OCI-LY7 (cell line): ENCODE measurements around the gene LRRC39. TPM values are rescaled to one million over a fixed set of nuclear protein-coding genes. Genes with fewer than 3 reads are reported as not detected.
A peak's percentile ranks its signal among the peaks of the same experiment; 100 is the strongest.

Experiments
- Bru-seq: library from RNA; stranded (reverse); fragments of 400-500 nt; gene quantifications from one replicate; lab custom pipeline; 2021; lab: Mats Ljungman, UMichigan
- BruChase-seq, 2 experiments: library from RNA; stranded (reverse); fragments of 400-500 nt; gene quantifications; one replicate each; lab custom pipeline; 2021; lab: Mats Ljungman, UMichigan
- BruUV-seq: library from RNA; stranded (reverse); fragments of 400-500 nt; replicated peaks from 2 replicates; lab custom pipeline; 2021; lab: Mats Ljungman, UMichigan
- CTCF ChIA-PET: fragments of 300-600 bp; sonication (Branson Sonifier 250); formaldehyde crosslinking; loops from one replicate; lab custom pipeline; 2022; ENCODE audit warnings: antibody characterized with exemption; ENCODE audit not compliant: unreplicated experiment; lab: Charles Lee
- POLR2A ChIA-PET: fragments of 300-600 bp; sonication (Branson Sonifier 250); formaldehyde crosslinking; loops from one replicate; lab custom pipeline; 2022; ENCODE audit warnings: antibody characterized with exemption; lab: Charles Lee
- DNase-seq: peaks from one replicate; pipeline ENCODE4 v3.0.0-alpha.2; 2015; ENCODE audit warnings: low spot score
- H2AFZ ChIP-seq: fragments of 200-600 bp; sonication (generic), shearing (Covaris generic); 2 replicates; pipeline ENCODE4 v1.6.1; 2014; ENCODE audit warnings: mild to moderate bottlenecking, antibody characterized with exemption, low read length, moderate library complexity
- H3K27ac ChIP-seq: fragments of 200-600 bp; sonication (generic); 2 replicates; pipeline ENCODE4 v1.5.1; 2014; ENCODE audit warnings: mixed run types, low read depth, mild to moderate bottlenecking, moderate library complexity, low read length, inconsistent platforms; ENCODE audit not compliant: poor library complexity, severe bottlenecking
- H3K36me3 ChIP-seq: fragments of 200-600 bp; sonication (generic); 2 replicates; pipeline ENCODE4 v1.6.1; 2014; ENCODE audit warnings: mild to moderate bottlenecking, antibody characterized with exemption, low read length, moderate library complexity, mixed read lengths; ENCODE audit not compliant: insufficient read depth
- H3K4me1 ChIP-seq: fragments of 200-600 bp; sonication (generic); 2 replicates; pipeline ENCODE4 v1.5.1; 2014; ENCODE audit warnings: mild to moderate bottlenecking, low read length; ENCODE audit not compliant: insufficient read depth, poor library complexity, severe bottlenecking
- H3K4me2 ChIP-seq: fragments of 200-600 bp; sonication (generic); 2 replicates; pipeline ENCODE4 v1.6.1; 2014; ENCODE audit warnings: mild to moderate bottlenecking, low read length
- H3K4me3 ChIP-seq: fragments of 200-600 bp; sonication (generic); 2 replicates; pipeline ENCODE4 v1.5.1; 2014; ENCODE audit warnings: mild to moderate bottlenecking, low read depth, low read length; ENCODE audit not compliant: poor library complexity, severe bottlenecking
- H3K79me2 ChIP-seq: fragments of 200-600 bp; sonication (generic); 2 replicates; pipeline ENCODE4 v1.6.1; 2016; ENCODE audit warnings: low read depth, mild to moderate bottlenecking, low read length, moderate library complexity, mixed read lengths; ENCODE audit not compliant: insufficient read depth
- H3K9me2 ChIP-seq: fragments of 200-600 bp; sonication (generic); 2 replicates; pipeline ENCODE4 v1.6.1; 2016; ENCODE audit warnings: mild to moderate bottlenecking, low read length, mixed read lengths; ENCODE audit not compliant: insufficient read depth
- H3K9me3 ChIP-seq: fragments of 200-600 bp; sonication (generic); 2 replicates; pipeline ENCODE4 v1.6.1; 2014; ENCODE audit warnings: mild to moderate bottlenecking, mixed run types, low read length, mixed read lengths
- H4K20me1 ChIP-seq: fragments of 200-600 bp; sonication (generic); 2 replicates; pipeline ENCODE4 v1.6.1; 2014; ENCODE audit warnings: mild to moderate bottlenecking, antibody characterized with exemption, low read length, moderate library complexity, mixed read lengths; ENCODE audit not compliant: insufficient read depth
- EZH2phosphoT487 ChIP-seq: fragments of 200-600 bp; sonication (generic); IDR thresholded peaks from 2 replicates; pipeline ENCODE4 v1.6.1; 2018; ENCODE audit warnings: low read depth, borderline replicate concordance, mild to moderate bottlenecking, mixed run types, antibody characterized with exemption, low read length, moderate library complexity, mixed read lengths
- intact Hi-C: fragments of 100-400 bp; cut with micrococcal nuclease; formaldehyde crosslinking; loops from one replicate; pipeline ENCODE4 v1.10.0; 2022; ENCODE audit not compliant: unreplicated experiment
- long read RNA-seq: library from polyadenylated mRNA; stranded (forward); transcript quantifications from one replicate; pipeline ENCODE4 v2.0.0, GENCODE V29; 2022
- total RNA-seq, 2 experiments: library from RNA; depleted of rRNA in 1 of 2; stranded (reverse); fragments of >200 nt in 1 of 2; shearing (Covaris generic) in 1 of 2; gene quantifications; 2 replicates each; pipeline ENCODE4 v1.2.3, GENCODE V29; 2014 to 2022
- TF ChIP-seq, protein P1 (sequence below): fragments of 200-600 bp; sonication (generic); conservative IDR thresholded peaks from 2 replicates; pipeline ENCODE4 v1.5.1; 2014; ENCODE audit warnings: mild to moderate bottlenecking, antibody characterized with exemption, low read length, moderate library complexity, mixed read lengths

The LRRC39 gene
- total RNA-seq (2014; rRNA removed; shearing (Covaris generic)) = 0.51 and 1.5 TPM in 2 replicates
- 0.96 and 1.8 TPM in 2 replicates for total RNA-seq (2022)
- percentile 43 among the genes with signal in this experiment for Bru-seq, nascent RNA
- BruChase-seq, experiment 1, labeled RNA remaining after a 6-hour chase = percentile 41 among the genes with signal in this experiment
- BruChase-seq, experiment 2, labeled RNA remaining after a 2-hour chase = percentile 48 among the genes with signal in this experiment
- long read RNA-seq, partial matches to known transcripts = 1 of 3 reads
- long read RNA-seq, other reads (novel, unspliced or antisense) = 2 of 3 reads

DNA sequence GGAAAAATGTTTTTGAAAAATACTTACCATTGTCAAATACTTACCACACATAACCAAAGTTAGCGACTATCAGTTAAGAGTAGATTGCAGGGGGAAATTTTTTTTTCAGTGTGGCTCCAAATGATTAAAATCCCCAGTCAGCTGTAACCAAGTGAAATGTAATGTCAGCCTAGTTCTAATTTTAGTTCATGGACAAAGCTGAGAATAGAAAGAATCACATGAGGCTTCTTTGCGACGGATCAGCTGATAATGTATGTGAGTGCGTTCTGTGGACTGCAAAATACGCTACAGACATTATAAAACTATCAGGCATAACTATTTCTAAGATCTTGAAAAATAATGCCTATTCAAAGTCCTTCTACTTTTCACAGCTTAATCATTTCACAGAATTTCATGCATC is at the start of gene LRRC39:
Gene LRRC39, minus strand, starts transcription at position 166 of the 400 bp plus-strand sequence. CDS start 9,740 bp downstream, outside the sequence.
- Histone ChIP-seq H4K20me1 (no peaks in the 10 kb centered on the region), H3K4me1 (no peaks in the 10 kb centered on the region), H3K4me3 (no peak within 1 kb of the TSS), H2AFZ (no peak within 1 kb of the TSS), H3K4me2 (no peak within 1 kb of the TSS), H3K79me2 (no peaks in the 10 kb centered on the region), H3K9me2 (no peaks in the 10 kb centered on the region), H3K9me3 (no peaks in the 10 kb centered on the region), H3K36me3 (no peaks in the 10 kb centered on the region), H3K27ac (no peak within 1 kb of the TSS)
- ChIA-PET POLR2A (no interaction called here), CTCF (no interaction called here)
- TF ChIP-seq, protein P1, sequence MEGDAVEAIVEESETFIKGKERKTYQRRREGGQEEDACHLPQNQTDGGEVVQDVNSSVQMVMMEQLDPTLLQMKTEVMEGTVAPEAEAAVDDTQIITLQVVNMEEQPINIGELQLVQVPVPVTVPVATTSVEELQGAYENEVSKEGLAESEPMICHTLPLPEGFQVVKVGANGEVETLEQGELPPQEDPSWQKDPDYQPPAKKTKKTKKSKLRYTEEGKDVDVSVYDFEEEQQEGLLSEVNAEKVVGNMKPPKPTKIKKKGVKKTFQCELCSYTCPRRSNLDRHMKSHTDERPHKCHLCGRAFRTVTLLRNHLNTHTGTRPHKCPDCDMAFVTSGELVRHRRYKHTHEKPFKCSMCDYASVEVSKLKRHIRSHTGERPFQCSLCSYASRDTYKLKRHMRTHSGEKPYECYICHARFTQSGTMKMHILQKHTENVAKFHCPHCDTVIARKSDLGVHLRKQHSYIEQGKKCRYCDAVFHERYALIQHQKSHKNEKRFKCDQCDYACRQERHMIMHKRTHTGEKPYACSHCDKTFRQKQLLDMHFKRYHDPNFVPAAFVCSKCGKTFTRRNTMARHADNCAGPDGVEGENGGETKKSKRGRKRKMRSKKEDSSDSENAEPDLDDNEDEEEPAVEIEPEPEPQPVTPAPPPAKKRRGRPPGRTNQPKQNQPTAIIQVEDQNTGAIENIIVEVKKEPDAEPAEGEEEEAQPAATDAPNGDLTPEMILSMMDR = no peak
- no peak for TF ChIP-seq EZH2phosphoT487
- BruUV-seq = no TSS peak
- intact Hi-C loops = no loop called here
- no peak for DNase-seq

DNA sequence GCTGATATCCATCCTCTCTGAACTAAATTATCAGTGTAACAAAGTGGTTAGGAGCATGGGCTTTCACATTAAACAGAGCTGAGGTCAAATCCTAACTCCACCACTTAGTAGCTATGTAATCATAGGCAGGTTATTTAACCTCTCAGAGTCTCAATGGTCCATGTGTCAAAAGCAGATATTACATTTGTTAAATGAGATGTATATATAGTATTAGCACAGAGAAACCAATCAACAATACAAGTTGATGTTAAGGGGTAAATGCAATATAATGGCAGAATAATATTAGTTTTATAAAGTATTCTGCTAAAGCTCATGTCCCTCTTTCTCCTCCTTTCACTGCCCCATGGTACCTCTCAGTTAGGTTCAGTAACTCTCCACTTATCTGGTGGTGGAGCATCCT is 44.4 kb upstream of the LRRC39 start:
- BruUV-seq = no TSS peak
- TF ChIP-seq EZH2phosphoT487 = no peak
- TF ChIP-seq, protein P1 = no peak
- Histone ChIP-seq H3K9me3 (no peaks in the 10 kb centered on the region), H3K9me2 (no peaks in the 10 kb centered on the region), H3K4me2 (no peak overlapping the region), H4K20me1 (no peaks in the 10 kb centered on the region), H2AFZ (no peak overlapping the region), H3K79me2 (no peaks in the 10 kb centered on the region), H3K4me1 (no peaks in the 10 kb centered on the region), H3K36me3 (peaks cover 36% of the 10 kb centered on the region), H3K4me3 (no peak overlapping the region), H3K27ac (no peak overlapping the region)
- ChIA-PET POLR2A (interaction anchor here (0.9 to 1.8 kb wide), 4 partner anchors 10 to 89 kb away, joined by 3 to 5 read pairs (median 3); partner anchors contain the start of genes SASS6 and TRMT13), CTCF (no interaction called here)
- DNase-seq = no peak
- intact Hi-C loops = no loop called here

DNA sequence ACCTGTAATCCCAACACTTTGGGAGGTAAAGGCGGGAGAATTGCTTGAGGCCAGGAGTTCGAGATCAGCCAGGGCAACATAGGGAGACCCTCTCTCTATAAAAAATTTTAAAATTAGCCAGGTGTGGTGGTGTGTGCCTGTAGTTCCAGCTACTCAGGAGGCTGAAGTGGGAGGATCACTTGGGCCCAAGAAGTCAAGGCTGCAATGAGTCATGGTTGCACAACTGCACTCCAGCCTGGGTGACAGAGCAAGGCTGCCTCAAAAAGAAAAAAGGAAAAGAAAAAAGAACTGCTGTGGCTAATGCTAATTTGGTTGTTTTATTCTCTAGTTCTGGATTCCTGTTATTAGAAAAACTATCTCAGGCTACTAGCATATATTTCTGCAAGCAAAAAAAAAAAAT is 41.8 kb upstream of the LRRC39 start:
- ChIA-PET POLR2A (no interaction called here), CTCF (interaction anchor here (0.6 kb wide), 1 partner anchor 30 kb away, joined by 3 read pairs; no protein-coding TSS in a partner anchor)
- Histone ChIP-seq H3K4me2 (no peak overlapping the region), H3K4me3 (no peak overlapping the region), H3K79me2 (no peaks in the 10 kb centered on the region), H4K20me1 (no peaks in the 10 kb centered on the region), H3K27ac (no peak overlapping the region), H3K9me3 (no peaks in the 10 kb centered on the region), H2AFZ (no peak overlapping the region), H3K36me3 (peaks cover 47% of the 10 kb centered on the region), H3K9me2 (no peaks in the 10 kb centered on the region), H3K4me1 (no peaks in the 10 kb centered on the region)
- no peak for TF ChIP-seq EZH2phosphoT487
- TF ChIP-seq, protein P1 = no peak
- no peak for DNase-seq
- intact Hi-C loops = no loop called here
- BruUV-seq = no TSS peak
